Suprapubic skin (tissue), 3 donors: ENCODE measurements around the gene LRMDA.

ENCODE experiments used
- POLR2A ChIP-seq, 2 donors: fragments of 450-650 bp; IDR thresholded peaks; one replicate each; pipeline ENCODE4 v1.6.1; 2017; ENCODE audit warnings: antibody characterized with exemption in 2 of 2, mild to moderate bottlenecking in 2 of 2, moderate library complexity in 2 of 2
- TF ChIP-seq, protein P1 (sequence below), 2 donors: fragments of 200-600 bp in 1 of 2; fragments of 450-650 bp in 1 of 2; sonication (generic) in 1 of 2; IDR thresholded peaks; one replicate each; pipeline ENCODE4 v1.5.1; 2016 to 2019; ENCODE audit warnings: antibody characterized with exemption in 2 of 2, mild to moderate bottlenecking in 1 of 2, moderate library complexity in 1 of 2

- no peak for TF ChIP-seq POLR2A (IDR thresholded peaks at IDR 0.05)
- TF ChIP-seq, protein P1, sequence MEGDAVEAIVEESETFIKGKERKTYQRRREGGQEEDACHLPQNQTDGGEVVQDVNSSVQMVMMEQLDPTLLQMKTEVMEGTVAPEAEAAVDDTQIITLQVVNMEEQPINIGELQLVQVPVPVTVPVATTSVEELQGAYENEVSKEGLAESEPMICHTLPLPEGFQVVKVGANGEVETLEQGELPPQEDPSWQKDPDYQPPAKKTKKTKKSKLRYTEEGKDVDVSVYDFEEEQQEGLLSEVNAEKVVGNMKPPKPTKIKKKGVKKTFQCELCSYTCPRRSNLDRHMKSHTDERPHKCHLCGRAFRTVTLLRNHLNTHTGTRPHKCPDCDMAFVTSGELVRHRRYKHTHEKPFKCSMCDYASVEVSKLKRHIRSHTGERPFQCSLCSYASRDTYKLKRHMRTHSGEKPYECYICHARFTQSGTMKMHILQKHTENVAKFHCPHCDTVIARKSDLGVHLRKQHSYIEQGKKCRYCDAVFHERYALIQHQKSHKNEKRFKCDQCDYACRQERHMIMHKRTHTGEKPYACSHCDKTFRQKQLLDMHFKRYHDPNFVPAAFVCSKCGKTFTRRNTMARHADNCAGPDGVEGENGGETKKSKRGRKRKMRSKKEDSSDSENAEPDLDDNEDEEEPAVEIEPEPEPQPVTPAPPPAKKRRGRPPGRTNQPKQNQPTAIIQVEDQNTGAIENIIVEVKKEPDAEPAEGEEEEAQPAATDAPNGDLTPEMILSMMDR (IDR thresholded peaks at IDR 0.05) = no peak
These were observed 702.3 kb downstream of the LRMDA start for GRCh38 chr10:76133597-76134255.
